Stimulated activated CD4-positive, alpha-beta T cell treated with anti-CD3 and anti-CD28 coated beads, Interleukin-15, amount 100 ng/mL, for 24 hours (primary cell): ENCODE measurements around the gene TEX54.

ENCODE experiments used
- DNase-seq: peaks from one replicate; pipeline ENCODE4 v3.0.0-alpha.2; 2020

Gene TEX54

DNA sequence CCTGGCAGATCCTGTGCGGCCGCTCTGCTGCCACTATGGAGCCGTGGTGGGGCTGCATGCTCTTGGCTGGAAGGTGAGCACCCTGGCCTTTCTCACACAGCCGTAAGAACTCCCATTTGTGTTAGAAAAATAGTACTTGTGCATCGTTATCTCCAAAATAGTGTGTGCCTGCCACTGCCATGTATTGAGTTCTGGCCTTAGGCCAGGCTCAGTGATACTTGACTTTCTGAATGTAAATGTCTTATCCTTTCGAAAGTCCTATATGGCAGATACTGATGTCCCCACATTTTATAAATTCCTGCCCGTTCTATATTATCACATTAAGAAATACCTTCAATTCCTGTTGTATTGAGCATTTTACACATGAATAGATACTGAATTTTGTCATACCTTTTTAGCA lies 49.9 kb downstream of the TEX54 start:
- DNase-seq = no peak
